Peyer's patch (tissue), 4 donors: ENCODE data around the gene HMCN1.

Experiments
- CTCF ChIP-seq, 6 experiments: fragments of 450-650 bp in 4 of 6; fragments of 200-600 bp in 2 of 6; sonication (generic) in 1 of 6; IDR thresholded peaks; one replicate each; pipeline ENCODE4 v1.5.1; 2017 to 2019; ENCODE audit warnings: antibody characterized with exemption in 6 of 6, mild to moderate bottlenecking in 3 of 6, moderate library complexity in 1 of 6
- POLR2A ChIP-seq, 2 donors: fragments of 450-650 bp; IDR thresholded peaks; one replicate each; pipeline ENCODE4 v1.5.1; 2017; ENCODE audit warnings: antibody characterized with exemption in 2 of 2, mild to moderate bottlenecking in 2 of 2, moderate library complexity in 2 of 2

GRCh38 chr1:185786524-185786923, 52.3 kb downstream of the HMCN1 start:
- no peak for TF ChIP-seq POLR2A (IDR thresholded peaks at IDR 0.05)
- TF ChIP-seq CTCF (IDR thresholded peaks at IDR 0.05), result no peak
